Activated T-cell treated with anti-CD3 and anti-CD28 coated beads for 4 hours (primary cell): ENCODE results near the gene MAN1A2.
"Not testable (repeated sequence)": the region's sequence is repeated elsewhere in the genome, so short reads cannot be mapped to it uniquely, and the experiment has no call there.

Experiments
- DNase-seq: peaks from one replicate; pipeline ENCODE4 v3.0.0-alpha.2; 2020

Gene MAN1A2

GRCh38 chr1:117367046-117368025 is at the start of gene MAN1A2:
Gene MAN1A2, plus strand, starts transcription at chr1:117367449. Its CDS starts 735 bp downstream, at chr1:117368184.
- DNase-seq = peak; percentile 61

DNA sequence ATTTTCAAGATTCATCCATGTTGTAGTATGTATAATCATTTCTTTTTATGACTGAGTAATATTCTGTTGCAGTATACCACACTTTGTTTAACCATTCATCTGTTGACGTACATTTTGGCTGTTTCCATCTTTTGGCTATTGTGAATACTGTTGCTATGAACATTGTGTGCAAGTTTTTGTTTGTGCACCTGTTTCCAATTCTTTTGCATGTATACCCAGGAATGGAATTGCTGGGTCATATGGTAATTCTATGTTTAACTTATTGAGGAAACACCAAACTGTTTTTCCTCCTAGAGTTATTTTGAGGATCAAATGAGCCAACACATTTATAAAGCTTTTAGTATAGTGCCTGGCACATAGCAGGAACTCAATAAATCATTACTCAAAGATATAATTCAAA is 49.2 kb upstream of the MAN1A2 start:
- DNase-seq = no peak

GRCh38 chr1:117318426-117318825 is 48.8 kb upstream of the MAN1A2 start:
- no peak for DNase-seq

DNA sequence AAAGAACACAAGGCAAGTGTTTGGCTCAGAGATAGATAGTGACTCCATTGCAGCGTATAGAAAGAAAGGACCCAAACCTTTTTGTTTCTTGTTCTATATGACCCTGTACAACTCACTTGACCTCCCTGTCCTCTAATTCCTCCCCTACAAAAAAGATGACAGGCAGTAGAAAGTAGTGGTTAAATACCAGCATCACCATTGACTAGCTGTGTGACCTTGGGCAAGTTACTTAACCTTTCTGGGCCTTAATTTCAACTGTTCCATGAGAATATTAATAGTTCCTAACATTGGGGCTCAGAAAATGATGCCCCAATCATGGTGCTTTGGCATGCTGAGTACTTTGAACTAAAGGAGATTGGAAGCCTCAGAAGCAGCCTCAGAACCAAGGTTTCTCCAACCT is 46.7 kb upstream of the MAN1A2 start:
- no peak for DNase-seq

DNA sequence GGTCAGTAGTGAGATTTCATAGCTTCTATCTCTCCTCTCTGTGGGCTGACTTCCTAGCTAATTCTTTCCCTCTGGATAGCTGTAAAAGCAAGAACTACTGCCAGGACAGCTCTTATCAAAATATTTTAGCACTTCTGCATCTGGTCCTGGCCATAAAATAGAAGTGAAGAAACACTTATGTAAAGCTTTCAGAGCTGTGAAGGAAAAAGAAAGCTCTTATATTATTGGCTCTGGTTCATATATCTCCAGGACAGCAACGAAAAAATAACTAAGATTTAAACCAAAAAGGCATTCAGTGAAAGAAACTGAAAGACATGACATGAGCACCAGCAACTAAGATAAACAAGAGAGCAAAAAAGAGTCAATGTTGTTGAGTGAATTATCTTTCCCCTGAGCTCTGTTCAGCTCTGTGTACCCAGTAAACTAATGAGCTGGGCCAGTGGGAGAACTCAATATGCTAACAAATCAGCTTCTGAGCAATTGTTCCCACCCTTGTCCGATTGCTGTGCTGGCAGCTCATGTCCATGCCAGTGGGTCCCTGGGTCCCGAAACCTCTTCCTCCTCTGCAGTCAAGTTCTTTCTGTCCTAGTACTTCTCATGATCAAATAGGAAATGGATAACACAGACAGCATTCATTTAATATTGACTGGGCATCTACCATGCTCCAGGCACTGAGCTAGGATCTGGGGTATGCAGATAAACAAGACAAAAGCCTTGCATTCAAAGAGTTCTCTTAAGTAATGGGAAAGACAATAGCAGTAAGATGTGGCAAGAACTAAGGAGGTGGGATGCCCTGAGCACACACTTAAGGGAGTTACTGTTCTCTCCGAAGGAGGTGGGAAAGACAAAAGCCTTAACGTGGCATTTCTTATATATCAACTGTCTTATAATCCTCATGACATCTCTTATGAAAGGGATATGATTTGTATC is 45.3 kb upstream of the MAN1A2 start:
- DNase-seq = no peak

GRCh38 chr1:117324357-117324756 is 42.9 kb upstream of the MAN1A2 start:
- no peak for DNase-seq

DNA sequence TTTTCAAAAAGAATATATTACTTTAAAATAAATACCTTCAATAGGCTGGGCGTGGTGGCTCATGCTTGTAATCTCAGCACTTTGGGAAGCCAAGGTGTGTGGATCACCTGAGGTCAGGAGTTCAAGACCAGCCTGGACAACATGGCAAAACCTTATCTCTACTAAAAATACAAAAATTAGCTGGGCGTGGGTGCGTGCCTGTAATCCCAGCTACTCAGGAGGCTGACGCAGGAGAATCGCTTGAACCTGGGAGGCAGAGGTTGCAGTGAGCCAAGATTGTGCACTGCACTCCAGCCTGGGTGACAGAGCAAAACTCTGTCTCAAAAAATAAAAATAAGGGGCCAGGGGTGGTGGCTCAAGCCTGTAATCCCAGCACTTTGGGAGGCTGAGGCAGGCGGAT is 41.2 kb upstream of the MAN1A2 start:
- not testable (repeated sequence) for DNase-seq

GRCh38 chr1:117327011-117327410 is 40.2 kb upstream of the MAN1A2 start:
- no peak for DNase-seq

DNA sequence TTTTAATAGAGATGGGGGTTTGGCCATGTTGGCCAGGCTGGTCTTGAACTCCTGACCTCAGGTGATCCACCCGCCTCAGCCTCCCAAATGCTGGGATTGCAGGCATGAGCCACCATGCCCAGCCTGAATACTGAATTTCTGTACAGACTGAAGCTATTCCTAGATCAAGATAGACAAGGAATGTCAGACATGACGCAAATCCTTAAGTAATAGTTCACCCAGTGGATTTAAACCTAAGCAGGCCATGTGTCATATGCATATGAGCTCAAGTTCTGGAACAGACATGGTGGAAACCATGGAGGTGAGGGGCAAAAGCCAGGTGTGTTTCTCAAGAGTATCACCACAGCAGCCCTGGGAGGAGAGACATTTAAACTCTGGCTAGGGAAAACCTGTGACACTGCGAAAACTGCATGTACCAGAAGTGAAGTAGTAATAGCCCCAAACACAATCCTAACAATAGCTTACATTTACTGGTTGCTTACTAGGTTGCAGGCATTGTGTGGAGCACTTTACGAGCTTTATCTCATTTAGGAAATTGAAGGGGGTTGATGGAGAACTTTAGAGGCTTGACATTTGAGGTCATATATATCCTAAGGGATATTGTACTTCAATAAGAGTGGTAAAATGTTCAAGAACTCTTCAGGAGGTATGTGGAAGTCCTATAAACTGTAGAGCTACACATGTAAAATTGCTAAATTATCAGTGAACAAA is 31.7 kb upstream of the MAN1A2 start:
- DNase-seq = no peak

- no peak for DNase-seq
Measured at GRCh38 chr1:117336088-117336817, 31.0 kb upstream of the MAN1A2 start.

- no peak for DNase-seq
Measured at GRCh38 chr1:117339866-117340700, 27.2 kb upstream of the MAN1A2 start.

DNA sequence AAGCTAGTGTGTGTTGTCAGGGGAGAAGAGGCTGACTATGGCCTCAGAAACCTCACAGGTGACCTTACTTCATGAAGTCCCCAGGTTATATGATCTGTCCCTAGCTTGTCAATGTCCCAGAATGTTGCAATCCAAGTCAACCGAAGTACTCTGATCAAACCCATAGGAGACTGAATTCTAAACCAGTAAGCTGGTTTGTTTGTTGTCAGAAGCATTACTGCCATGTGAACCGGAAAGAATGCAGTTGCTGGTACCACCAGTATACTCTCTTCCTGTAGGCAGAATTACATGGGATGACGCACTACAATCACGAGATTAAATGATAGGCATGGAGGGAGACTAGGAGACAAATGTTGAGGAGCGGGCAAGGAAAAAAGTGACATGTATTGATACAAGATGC is 26.1 kb upstream of the MAN1A2 start:
- no peak for DNase-seq

DNA sequence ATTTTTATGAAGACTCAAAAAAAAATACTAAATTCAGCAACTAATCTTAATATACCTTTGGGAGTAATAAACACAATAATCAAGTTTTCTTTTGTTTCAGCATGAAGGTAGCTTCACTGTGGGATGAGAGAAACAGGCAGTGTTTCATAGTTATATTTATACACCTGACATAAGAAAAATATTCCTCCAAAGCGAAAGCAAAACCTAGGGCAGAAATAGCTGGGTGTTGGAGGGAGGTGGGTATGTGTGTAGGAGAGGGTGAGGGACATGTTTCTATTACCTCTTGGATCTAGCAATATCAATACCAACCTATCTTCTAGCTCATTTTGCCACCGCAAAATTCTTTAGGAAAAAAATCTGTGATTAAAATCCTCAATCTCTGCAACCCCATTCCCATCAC is 24.9 kb upstream of the MAN1A2 start:
- DNase-seq = no peak

- peak; percentile 9 for DNase-seq
Measured at GRCh38 chr1:117346206-117346928, 20.9 kb upstream of the MAN1A2 start.

GRCh38 chr1:117347907-117348306 is 19.3 kb upstream of the MAN1A2 start:
- DNase-seq = no peak

GRCh38 chr1:117352695-117353094 is 14.6 kb upstream of the MAN1A2 start:
- not testable (repeated sequence) for DNase-seq

GRCh38 chr1:117357833-117358603 is 9.2 kb upstream of the MAN1A2 start:
- DNase-seq = not testable (repeated sequence)

GRCh38 chr1:117358604-117358887 is 8.7 kb upstream of the MAN1A2 start:
- not testable (repeated sequence) for DNase-seq

DNA sequence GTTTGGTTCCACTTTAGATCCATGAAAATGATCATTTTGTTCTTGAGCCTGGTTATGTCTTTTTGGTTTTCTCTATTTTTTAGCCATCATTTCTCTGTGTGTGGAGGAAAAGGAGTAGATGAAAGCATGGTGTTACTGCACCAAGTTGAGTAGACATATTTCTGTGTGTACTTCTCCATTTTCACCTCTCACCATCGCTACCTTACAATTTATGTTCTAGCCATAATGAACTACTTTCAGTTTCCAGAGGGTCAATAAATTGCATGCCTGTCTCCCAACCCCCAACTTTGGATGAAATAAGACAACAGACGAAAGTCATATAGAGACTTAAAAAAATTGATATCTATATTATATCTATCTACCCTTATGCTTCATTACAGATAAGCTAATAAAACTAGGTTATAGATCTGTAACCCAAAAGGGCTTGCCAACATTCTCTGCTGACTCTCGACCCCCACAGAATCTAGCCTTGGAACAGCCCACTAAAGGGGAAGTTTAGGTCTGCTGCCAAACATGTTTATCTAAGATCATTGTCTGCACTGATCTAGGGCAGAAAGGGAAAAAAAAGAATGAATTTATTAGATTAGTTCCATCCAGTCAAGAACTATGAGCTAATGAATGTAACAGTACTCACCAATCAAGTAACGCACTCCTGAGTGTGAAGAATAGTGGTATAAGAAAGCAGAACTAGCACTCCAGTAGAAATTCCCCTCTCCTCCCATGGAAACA is 7.5 kb upstream of the MAN1A2 start:
- DNase-seq = no peak
